GM10266 (cell line): ENCODE measurements around the gene BID.

Experiments used
- DNase-seq: peaks from one replicate; pipeline ENCODE4 v3.0.0; 2012; ENCODE audit errors: extremely low spot score
- CTCF ChIP-seq: IDR thresholded peaks from 2 replicates; pipeline ENCODE4 v1.5.1; 2012; ENCODE audit warnings: mild to moderate bottlenecking, low read depth; ENCODE audit not compliant: control insufficient read depth, insufficient read depth; ENCODE audit errors: missing control alignments

BID gene

GRCh38 chr22:17773606-17774205 lies 563 bp downstream of the BID start:
- no peak for TF ChIP-seq CTCF
- peak; percentile 71 for DNase-seq

- no peak for TF ChIP-seq CTCF
- no peak for DNase-seq
These were observed 1.2 kb downstream of the BID start for GRCh38 chr22:17772958-17773605.

GRCh38 chr22:17772249-17772957 lies 1.9 kb downstream of the BID start:
- TF ChIP-seq CTCF, result peak; percentile 28
- DNase-seq, result no peak

- TF ChIP-seq CTCF, result no peak
- no peak for DNase-seq
These were observed 3.8 kb downstream of the BID start for GRCh38 chr22:17770180-17771077.

- no peak for TF ChIP-seq CTCF
- no peak for DNase-seq
These were observed 4.6 kb downstream of the BID start for GRCh38 chr22:17769716-17770082.

GRCh38 chr22:17769013-17769715 lies 5.1 kb downstream of the BID start:
- no peak for TF ChIP-seq CTCF
- no peak for DNase-seq
